SK-N-SH treated with all-trans-retinoic acid at 6 μM for 48 hours (cell line): ENCODE data around the gene ST3GAL3.

Experiments
- ATAC-seq: fragments of 200-7000 bp; cut with Tn5 transposase; 3 replicates; pipeline ENCODE4 v1.9.1; 2020; ENCODE audit warnings: mild to moderate bottlenecking, moderate library complexity
- BACH2 ChIP-seq: fragments of 250-450 bp; sonication (Bioruptor Pico); IDR thresholded peaks from 2 replicates; pipeline ENCODE4 v1.9.0; 2021; ENCODE audit warnings: mild to moderate bottlenecking, borderline replicate concordance
- CSDC2 ChIP-seq: fragments of 250-450 bp; sonication (Bioruptor Pico); IDR thresholded peaks from 2 replicates; pipeline ENCODE4 v1.5.0; 2020; ENCODE audit warnings: mild to moderate bottlenecking, moderate library complexity
- CSRNP3 ChIP-seq: fragments of 250-450 bp; sonication (Bioruptor Pico); IDR thresholded peaks from 2 replicates; pipeline ENCODE4 v1.5.1; 2021; ENCODE audit warnings: mild to moderate bottlenecking, moderate library complexity
- ESRRG ChIP-seq: fragments of 250-450 bp; sonication (Bioruptor Pico); IDR thresholded peaks from 2 replicates; pipeline ENCODE4 v1.6.1; 2021; ENCODE audit warnings: mild to moderate bottlenecking
- GLIS3 ChIP-seq: fragments of 250-450 bp; sonication (Bioruptor Pico); IDR thresholded peaks from 2 replicates; pipeline ENCODE4 v1.5.0; 2020; ENCODE audit warnings: mild to moderate bottlenecking, moderate library complexity
- ISL1 ChIP-seq: fragments of 250-450 bp; sonication (Bioruptor Pico); IDR thresholded peaks from 2 replicates; pipeline ENCODE4 v2.1.2; 2022; ENCODE audit warnings: mild to moderate bottlenecking, moderate library complexity
- OSR1 ChIP-seq: fragments of 250-450 bp; sonication (Bioruptor Pico); IDR thresholded peaks from 2 replicates; pipeline ENCODE4 v1.8.0; 2022; ENCODE audit warnings: moderate library complexity, mild to moderate bottlenecking, inconsistent platforms
- PPARA ChIP-seq: fragments of 250-450 bp; sonication (Bioruptor Pico); IDR thresholded peaks from 2 replicates; pipeline ENCODE4 v1.5.0; 2020; ENCODE audit warnings: mild to moderate bottlenecking, borderline replicate concordance
- RARB ChIP-seq: fragments of 250-450 bp; sonication (Bioruptor Pico); IDR thresholded peaks from 2 replicates; pipeline ENCODE4 v1.8.0; 2021; ENCODE audit warnings: mild to moderate bottlenecking, moderate library complexity
- SNAI2 ChIP-seq: fragments of 250-450 bp; sonication (Bioruptor Pico); IDR thresholded peaks from 2 replicates; pipeline ENCODE4 v1.5.0; 2020; ENCODE audit warnings: mild to moderate bottlenecking, moderate library complexity
- TCF4 ChIP-seq: fragments of 250-450 bp; sonication (Bioruptor Pico); IDR thresholded peaks from 2 replicates; pipeline ENCODE4 v1.8.0; 2021; ENCODE audit warnings: mild to moderate bottlenecking, moderate library complexity, borderline replicate concordance
- TOX ChIP-seq: fragments of 250-450 bp; sonication (Bioruptor Pico); IDR thresholded peaks from 2 replicates; pipeline ENCODE4 v1.8.0; 2021; ENCODE audit warnings: mild to moderate bottlenecking, moderate library complexity, borderline replicate concordance
- TSHZ2 ChIP-seq: fragments of 250-450 bp; sonication (Bioruptor Pico); IDR thresholded peaks from 2 replicates; pipeline ENCODE4 v1.5.0; 2020; ENCODE audit warnings: mild to moderate bottlenecking, moderate library complexity
- ZC3H10 ChIP-seq: fragments of 250-450 bp; sonication (Bioruptor Pico); IDR thresholded peaks from 2 replicates; pipeline ENCODE4 v1.5.1; 2021; ENCODE audit warnings: mild to moderate bottlenecking, moderate library complexity
- ZFP3 ChIP-seq: fragments of 250-450 bp; sonication (Bioruptor Pico); IDR thresholded peaks from 2 replicates; pipeline ENCODE4 v1.5.0; 2020; ENCODE audit warnings: mild to moderate bottlenecking, moderate library complexity
- ZFP30 ChIP-seq: fragments of 450-650 bp; formaldehyde crosslinking; IDR thresholded peaks from 2 replicates; pipeline ENCODE4 v1.5.0; 2022; ENCODE audit warnings: mild to moderate bottlenecking, moderate library complexity
- ZNF565 ChIP-seq: fragments of 450-650 bp; formaldehyde crosslinking; conservative IDR thresholded peaks from 2 replicates; pipeline ENCODE4 v1.5.0; 2020; ENCODE audit warnings: low read depth, mild to moderate bottlenecking, moderate library complexity
- ZNF70 ChIP-seq: fragments of 450-650 bp; formaldehyde crosslinking; IDR thresholded peaks from 2 replicates; pipeline ENCODE4 v1.5.0; 2020; ENCODE audit warnings: mild to moderate bottlenecking, moderate library complexity
- ZNF8 ChIP-seq: fragments of 450-650 bp; formaldehyde crosslinking; IDR thresholded peaks from 2 replicates; pipeline ENCODE4 v1.5.0; 2020; ENCODE audit warnings: mild to moderate bottlenecking, moderate library complexity
- TF ChIP-seq, protein P1 (sequence below): fragments of 250-450 bp; sonication (Bioruptor Pico); IDR thresholded peaks from 2 replicates; pipeline ENCODE4 v1.8.0; 2020; ENCODE audit warnings: mild to moderate bottlenecking, moderate library complexity, borderline replicate concordance
- TF ChIP-seq, protein P2 (sequence below): fragments of 250-450 bp; sonication (Bioruptor Pico); IDR thresholded peaks from 2 replicates; pipeline ENCODE4 v1.5.1; 2020; ENCODE audit warnings: low read depth, mild to moderate bottlenecking, moderate library complexity
- TF ChIP-seq, protein P3 (sequence below): fragments of 250-450 bp; sonication (Bioruptor Pico); IDR thresholded peaks from 2 replicates; pipeline ENCODE4 v1.8.0; 2021; ENCODE audit warnings: low read depth, mild to moderate bottlenecking, moderate library complexity, borderline replicate concordance

The ST3GAL3 gene

GRCh38 chr1:43975249-43975961 lies 268.1 kb downstream of the ST3GAL3 start:
- TF ChIP-seq ZNF70 (CRISPR knock-in tag) (no peak), GLIS3 (no peak), OSR1 (CRISPR knock-in tag) (no peak), RARB (no peak), PPARA (CRISPR knock-in tag) (no peak)
- TF ChIP-seq, all 23 proteins: peak for 0
- ATAC-seq, result peak; percentile 15

- ATAC-seq, result no peak
- TF ChIP-seq ZNF70 (CRISPR knock-in tag) (no peak), TSHZ2 (CRISPR knock-in tag) (no peak), TCF4 (CRISPR knock-in tag) (no peak), GLIS3 (no peak), CSDC2 (CRISPR knock-in tag) (no peak), SNAI2 (CRISPR knock-in tag) (no peak), ESRRG (CRISPR knock-in tag) (no peak), CSRNP3 (no peak), ISL1 (CRISPR knock-in tag) (no peak), ZNF565 (CRISPR knock-in tag) (no peak), OSR1 (CRISPR knock-in tag) (no peak), ZC3H10 (CRISPR knock-in tag) (no peak), TOX (CRISPR knock-in tag) (no peak), ZNF8 (CRISPR knock-in tag) (no peak), BACH2 (CRISPR knock-in tag) (no peak)
- TF ChIP-seq, protein P1, sequence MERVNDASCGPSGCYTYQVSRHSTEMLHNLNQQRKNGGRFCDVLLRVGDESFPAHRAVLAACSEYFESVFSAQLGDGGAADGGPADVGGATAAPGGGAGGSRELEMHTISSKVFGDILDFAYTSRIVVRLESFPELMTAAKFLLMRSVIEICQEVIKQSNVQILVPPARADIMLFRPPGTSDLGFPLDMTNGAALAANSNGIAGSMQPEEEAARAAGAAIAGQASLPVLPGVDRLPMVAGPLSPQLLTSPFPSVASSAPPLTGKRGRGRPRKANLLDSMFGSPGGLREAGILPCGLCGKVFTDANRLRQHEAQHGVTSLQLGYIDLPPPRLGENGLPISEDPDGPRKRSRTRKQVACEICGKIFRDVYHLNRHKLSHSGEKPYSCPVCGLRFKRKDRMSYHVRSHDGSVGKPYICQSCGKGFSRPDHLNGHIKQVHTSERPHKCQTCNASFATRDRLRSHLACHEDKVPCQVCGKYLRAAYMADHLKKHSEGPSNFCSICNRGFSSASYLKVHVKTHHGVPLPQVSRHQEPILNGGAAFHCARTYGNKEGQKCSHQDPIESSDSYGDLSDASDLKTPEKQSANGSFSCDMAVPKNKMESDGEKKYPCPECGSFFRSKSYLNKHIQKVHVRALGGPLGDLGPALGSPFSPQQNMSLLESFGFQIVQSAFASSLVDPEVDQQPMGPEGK, result no peak
- TF ChIP-seq, protein P2, sequence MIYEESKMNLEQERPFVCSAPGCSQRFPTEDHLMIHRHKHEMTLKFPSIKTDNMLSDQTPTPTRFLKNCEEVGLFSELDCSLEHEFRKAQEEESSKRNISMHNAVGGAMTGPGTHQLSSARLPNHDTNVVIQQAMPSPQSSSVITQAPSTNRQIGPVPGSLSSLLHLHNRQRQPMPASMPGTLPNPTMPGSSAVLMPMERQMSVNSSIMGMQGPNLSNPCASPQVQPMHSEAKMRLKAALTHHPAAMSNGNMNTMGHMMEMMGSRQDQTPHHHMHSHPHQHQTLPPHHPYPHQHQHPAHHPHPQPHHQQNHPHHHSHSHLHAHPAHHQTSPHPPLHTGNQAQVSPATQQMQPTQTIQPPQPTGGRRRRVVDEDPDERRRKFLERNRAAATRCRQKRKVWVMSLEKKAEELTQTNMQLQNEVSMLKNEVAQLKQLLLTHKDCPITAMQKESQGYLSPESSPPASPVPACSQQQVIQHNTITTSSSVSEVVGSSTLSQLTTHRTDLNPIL (CRISPR knock-in tag), result no peak
Measured at GRCh38 chr1:43976045-43976444, 268.7 kb downstream of the ST3GAL3 start.

- TF ChIP-seq, protein P3, sequence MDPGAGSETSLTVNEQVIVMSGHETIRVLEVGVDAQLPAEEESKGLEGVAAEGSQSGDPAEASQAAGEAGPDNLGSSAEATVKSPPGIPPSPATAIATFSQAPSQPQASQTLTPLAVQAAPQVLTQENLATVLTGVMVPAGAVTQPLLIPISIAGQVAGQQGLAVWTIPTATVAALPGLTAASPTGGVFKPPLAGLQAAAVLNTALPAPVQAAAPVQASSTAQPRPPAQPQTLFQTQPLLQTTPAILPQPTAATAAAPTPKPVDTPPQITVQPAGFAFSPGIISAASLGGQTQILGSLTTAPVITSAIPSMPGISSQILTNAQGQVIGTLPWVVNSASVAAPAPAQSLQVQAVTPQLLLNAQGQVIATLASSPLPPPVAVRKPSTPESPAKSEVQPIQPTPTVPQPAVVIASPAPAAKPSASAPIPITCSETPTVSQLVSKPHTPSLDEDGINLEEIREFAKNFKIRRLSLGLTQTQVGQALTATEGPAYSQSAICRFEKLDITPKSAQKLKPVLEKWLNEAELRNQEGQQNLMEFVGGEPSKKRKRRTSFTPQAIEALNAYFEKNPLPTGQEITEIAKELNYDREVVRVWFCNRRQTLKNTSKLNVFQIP (CRISPR knock-in tag), result no peak
- TF ChIP-seq ZFP30 (CRISPR knock-in tag), result no peak
- TF ChIP-seq ZNF70 (CRISPR knock-in tag), result no peak
- TF ChIP-seq ZFP3 (CRISPR knock-in tag), result no peak
- no peak for TF ChIP-seq TSHZ2 (CRISPR knock-in tag)
- TF ChIP-seq PPARA (CRISPR knock-in tag), result no peak
- no peak for TF ChIP-seq OSR1 (CRISPR knock-in tag)
- TF ChIP-seq ZC3H10 (CRISPR knock-in tag), result no peak
- no peak for TF ChIP-seq CSRNP3
- no peak for ATAC-seq
Measured at GRCh38 chr1:43976890-43977289, 269.6 kb downstream of the ST3GAL3 start.
